HepG2 (cell line): ENCODE measurements around the gene EZH2. TPM values are rescaled to one million over a fixed set of nuclear protein-coding genes. Genes with fewer than 3 reads are reported as not detected.

Experiments
- FOXA3 ChIP-seq: IDR thresholded peaks from 2 replicates; pipeline ENCODE4 v1.6.1; 2016; ENCODE audit warnings: missing genetic modification reagents, missing compliant biosample characterization
- NFRKB ChIP-seq: fragments of 450-650 bp; IDR thresholded peaks from 2 replicates; pipeline ENCODE4 v1.6.1; 2017
- SMAD3 ChIP-seq: sonication (generic); formaldehyde crosslinking; IDR thresholded peaks from 2 replicates; pipeline ENCODE4 v1.4.0; 2020; ENCODE audit warnings: missing genetic modification reagents
- XRCC5 ChIP-seq: fragments of 200-400 bp; formaldehyde crosslinking; optimal IDR thresholded peaks from 2 replicates; pipeline ENCODE3; 2017; ENCODE audit warnings: mild to moderate bottlenecking, low read length
- ZMAT3 ChIP-seq: sonication (generic); formaldehyde crosslinking; conservative IDR thresholded peaks from 2 replicates; pipeline ENCODE4 v1.7.0; 2021; ENCODE audit warnings: missing genetic modification reagents
- ZNF256 ChIP-seq: sonication (generic); formaldehyde crosslinking; conservative IDR thresholded peaks from 2 replicates; pipeline ENCODE4 v1.4.0; 2020; ENCODE audit warnings: missing genetic modification reagents
- ZNF563 ChIP-seq: sonication (generic); formaldehyde crosslinking; IDR thresholded peaks from 2 replicates; pipeline ENCODE4 v1.8.0; 2022; ENCODE audit warnings: mild to moderate bottlenecking, moderate library complexity, missing genetic modification reagents
- ZNF780A ChIP-seq: sonication (generic); formaldehyde crosslinking; IDR thresholded peaks from 2 replicates; pipeline ENCODE4 v1.8.0; 2022; ENCODE audit warnings: mild to moderate bottlenecking, missing genetic modification reagents, moderate library complexity
- ZSCAN9 ChIP-seq: IDR thresholded peaks from 2 replicates; pipeline ENCODE4 v1.6.1; 2016; ENCODE audit warnings: borderline replicate concordance
- ZZZ3 ChIP-seq: sonication (generic); formaldehyde crosslinking; IDR thresholded peaks from 2 replicates; pipeline ENCODE4 v1.4.0; 2020; ENCODE audit warnings: missing genetic modification reagents, mild to moderate bottlenecking, borderline replicate concordance
- polyA plus RNA-seq, 8 experiments: library from polyadenylated mRNA; depleted of rRNA in 3 of 8; stranded (reverse) in 7 of 8; unstranded in 1 of 8; fragments of >200 nt; fragmentation: Illumina TruSeq in 4 of 8; extraction: Trizol in 4 of 8; gene quantifications; 2 replicates each; pipeline versions ENCODE4 v1.2.1 to v1.2.3, GENCODE V29; 2011 to 2016; ENCODE audit warnings: low read depth in 4 of 8, missing spikeins in 1 of 8, mixed read lengths in 1 of 8; ENCODE audit not compliant: insufficient read depth in 1 of 8
- total RNA-seq, 5 experiments: library from RNA; depleted of rRNA; stranded (reverse); fragments of >200 nt; fragmentation: Illumina TruSeq; extraction: Trizol; gene quantifications; 2 replicates each; pipeline ENCODE4 v1.2.3, GENCODE V29; 2016; ENCODE audit warnings: low read depth in 1 of 5
- TF ChIP-seq, protein P1 (sequence below), 2 experiments: sonication (generic) in 1 of 2; formaldehyde crosslinking in 1 of 2; IDR thresholded peaks; 2 replicates each; pipeline versions ENCODE4 v1.4.0 to v1.6.1; 2016 to 2020; ENCODE audit warnings: borderline replicate concordance in 1 of 2, low read depth in 1 of 2, mild to moderate bottlenecking in 1 of 2, missing genetic modification reagents in 1 of 2
- TF ChIP-seq, protein P2 (sequence below): sonication (generic); formaldehyde crosslinking; conservative IDR thresholded peaks from 2 replicates; pipeline ENCODE4 v1.4.0; 2020; ENCODE audit warnings: missing genetic modification reagents
- TF ChIP-seq, protein P3 (sequence below), 2 experiments: sonication (generic) in 1 of 2; formaldehyde crosslinking in 1 of 2; IDR thresholded peaks; 2 replicates each; pipeline versions ENCODE4 v1.6.1 to v1.9.0; 2014 to 2022; ENCODE audit warnings: antibody characterized with exemption in 1 of 2, borderline replicate concordance in 1 of 2, inconsistent platforms in 1 of 2, low read depth in 1 of 2, missing genetic modification reagents in 1 of 2

The EZH2 gene
- total and polyA plus RNA-seq, 2 of the 13 experiments (the other 11 are each of a cell fraction or from before 2014, with no cell fraction given) = 26.0 to 34.3 TPM

DNA sequence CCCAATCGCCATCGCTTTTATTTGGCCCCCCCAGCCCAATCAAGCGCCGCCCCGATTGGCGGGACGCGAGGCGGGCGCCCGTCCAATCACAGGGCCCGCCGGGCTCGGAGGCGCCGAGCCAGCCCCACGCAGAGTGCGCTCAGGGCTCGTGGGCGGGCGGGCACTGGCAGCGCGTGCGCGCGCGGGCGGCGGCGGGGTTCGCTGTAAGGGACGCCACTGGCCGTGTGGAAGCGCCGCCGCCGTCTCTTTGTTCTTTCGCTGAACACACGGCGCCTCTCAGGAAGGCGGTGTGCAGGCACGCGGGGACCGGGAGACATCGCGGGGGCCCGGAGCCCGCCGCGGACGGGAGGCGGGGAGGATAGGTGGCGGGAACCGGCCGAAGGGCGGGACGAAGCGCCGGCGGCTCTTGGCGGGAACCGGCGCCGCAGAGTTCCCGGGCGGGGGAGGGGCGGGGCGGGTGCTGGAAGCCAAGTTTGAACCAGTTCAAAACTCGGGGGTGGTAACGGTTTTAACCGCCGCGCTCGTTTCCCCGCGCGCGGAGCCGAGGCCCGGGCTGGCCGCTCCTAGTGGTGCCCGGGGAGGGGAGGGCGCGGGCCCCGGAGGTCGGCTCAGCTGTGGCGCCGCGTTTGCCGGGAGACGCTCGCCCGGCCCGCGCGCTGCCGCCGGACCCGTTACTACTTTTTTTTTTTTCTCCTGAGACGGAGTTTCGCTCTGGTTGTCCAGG is 370 bp upstream of the EZH2 start (continued):
- TF ChIP-seq, protein P1, sequence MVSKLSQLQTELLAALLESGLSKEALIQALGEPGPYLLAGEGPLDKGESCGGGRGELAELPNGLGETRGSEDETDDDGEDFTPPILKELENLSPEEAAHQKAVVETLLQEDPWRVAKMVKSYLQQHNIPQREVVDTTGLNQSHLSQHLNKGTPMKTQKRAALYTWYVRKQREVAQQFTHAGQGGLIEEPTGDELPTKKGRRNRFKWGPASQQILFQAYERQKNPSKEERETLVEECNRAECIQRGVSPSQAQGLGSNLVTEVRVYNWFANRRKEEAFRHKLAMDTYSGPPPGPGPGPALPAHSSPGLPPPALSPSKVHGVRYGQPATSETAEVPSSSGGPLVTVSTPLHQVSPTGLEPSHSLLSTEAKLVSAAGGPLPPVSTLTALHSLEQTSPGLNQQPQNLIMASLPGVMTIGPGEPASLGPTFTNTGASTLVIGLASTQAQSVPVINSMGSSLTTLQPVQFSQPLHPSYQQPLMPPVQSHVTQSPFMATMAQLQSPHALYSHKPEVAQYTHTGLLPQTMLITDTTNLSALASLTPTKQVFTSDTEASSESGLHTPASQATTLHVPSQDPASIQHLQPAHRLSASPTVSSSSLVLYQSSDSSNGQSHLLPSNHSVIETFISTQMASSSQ (IDR thresholded peaks at IDR 0.05; ENCODE audit: low read depth) = no peak
- TF ChIP-seq, protein P1 (CRISPR knock-in tag; IDR thresholded peaks at IDR 0.05; ENCODE audit: borderline replicate concordance) = no peak
- TF ChIP-seq ZNF563 (CRISPR knock-in tag) (0 out of 2 replicates have a peak, but pooled peaks have one; percentile 90), ZZZ3 (CRISPR knock-in tag) (no peak), ZSCAN9 (CRISPR knock-in tag) (no peak), NFRKB (no peak), ZMAT3 (CRISPR knock-in tag) (peak; percentile 16), ZNF256 (CRISPR knock-in tag) (no peak; the same call in 1 of the 2 replicates), FOXA3 (CRISPR knock-in tag) (no peak), ZNF780A (CRISPR knock-in tag) (peak; percentile 58), XRCC5 (peak; percentile 48), SMAD3 (CRISPR knock-in tag) (no peak)
- TF ChIP-seq, protein P2, sequence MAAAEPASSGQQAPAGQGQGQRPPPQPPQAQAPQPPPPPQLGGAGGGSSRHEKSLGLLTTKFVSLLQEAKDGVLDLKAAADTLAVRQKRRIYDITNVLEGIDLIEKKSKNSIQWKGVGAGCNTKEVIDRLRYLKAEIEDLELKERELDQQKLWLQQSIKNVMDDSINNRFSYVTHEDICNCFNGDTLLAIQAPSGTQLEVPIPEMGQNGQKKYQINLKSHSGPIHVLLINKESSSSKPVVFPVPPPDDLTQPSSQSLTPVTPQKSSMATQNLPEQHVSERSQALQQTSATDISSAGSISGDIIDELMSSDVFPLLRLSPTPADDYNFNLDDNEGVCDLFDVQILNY = peak; percentile 91
- TF ChIP-seq, protein P3, sequence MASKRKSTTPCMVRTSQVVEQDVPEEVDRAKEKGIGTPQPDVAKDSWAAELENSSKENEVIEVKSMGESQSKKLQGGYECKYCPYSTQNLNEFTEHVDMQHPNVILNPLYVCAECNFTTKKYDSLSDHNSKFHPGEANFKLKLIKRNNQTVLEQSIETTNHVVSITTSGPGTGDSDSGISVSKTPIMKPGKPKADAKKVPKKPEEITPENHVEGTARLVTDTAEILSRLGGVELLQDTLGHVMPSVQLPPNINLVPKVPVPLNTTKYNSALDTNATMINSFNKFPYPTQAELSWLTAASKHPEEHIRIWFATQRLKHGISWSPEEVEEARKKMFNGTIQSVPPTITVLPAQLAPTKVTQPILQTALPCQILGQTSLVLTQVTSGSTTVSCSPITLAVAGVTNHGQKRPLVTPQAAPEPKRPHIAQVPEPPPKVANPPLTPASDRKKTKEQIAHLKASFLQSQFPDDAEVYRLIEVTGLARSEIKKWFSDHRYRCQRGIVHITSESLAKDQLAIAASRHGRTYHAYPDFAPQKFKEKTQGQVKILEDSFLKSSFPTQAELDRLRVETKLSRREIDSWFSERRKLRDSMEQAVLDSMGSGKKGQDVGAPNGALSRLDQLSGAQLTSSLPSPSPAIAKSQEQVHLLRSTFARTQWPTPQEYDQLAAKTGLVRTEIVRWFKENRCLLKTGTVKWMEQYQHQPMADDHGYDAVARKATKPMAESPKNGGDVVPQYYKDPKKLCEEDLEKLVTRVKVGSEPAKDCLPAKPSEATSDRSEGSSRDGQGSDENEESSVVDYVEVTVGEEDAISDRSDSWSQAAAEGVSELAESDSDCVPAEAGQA (IDR thresholded peaks at IDR 0.05; ENCODE audit: low read depth) = no peak
- TF ChIP-seq, protein P3 (CRISPR knock-in tag; IDR thresholded peaks at IDR 0.05; ENCODE audit: borderline replicate concordance) = no peak
